Measurements from ENCODE around the gene PCIF1.
"Not testable (repeated sequence)": the region's sequence is repeated elsewhere in the genome, so short reads cannot be mapped to it uniquely, and the experiment has no call there.

Gene PCIF1

DNA sequence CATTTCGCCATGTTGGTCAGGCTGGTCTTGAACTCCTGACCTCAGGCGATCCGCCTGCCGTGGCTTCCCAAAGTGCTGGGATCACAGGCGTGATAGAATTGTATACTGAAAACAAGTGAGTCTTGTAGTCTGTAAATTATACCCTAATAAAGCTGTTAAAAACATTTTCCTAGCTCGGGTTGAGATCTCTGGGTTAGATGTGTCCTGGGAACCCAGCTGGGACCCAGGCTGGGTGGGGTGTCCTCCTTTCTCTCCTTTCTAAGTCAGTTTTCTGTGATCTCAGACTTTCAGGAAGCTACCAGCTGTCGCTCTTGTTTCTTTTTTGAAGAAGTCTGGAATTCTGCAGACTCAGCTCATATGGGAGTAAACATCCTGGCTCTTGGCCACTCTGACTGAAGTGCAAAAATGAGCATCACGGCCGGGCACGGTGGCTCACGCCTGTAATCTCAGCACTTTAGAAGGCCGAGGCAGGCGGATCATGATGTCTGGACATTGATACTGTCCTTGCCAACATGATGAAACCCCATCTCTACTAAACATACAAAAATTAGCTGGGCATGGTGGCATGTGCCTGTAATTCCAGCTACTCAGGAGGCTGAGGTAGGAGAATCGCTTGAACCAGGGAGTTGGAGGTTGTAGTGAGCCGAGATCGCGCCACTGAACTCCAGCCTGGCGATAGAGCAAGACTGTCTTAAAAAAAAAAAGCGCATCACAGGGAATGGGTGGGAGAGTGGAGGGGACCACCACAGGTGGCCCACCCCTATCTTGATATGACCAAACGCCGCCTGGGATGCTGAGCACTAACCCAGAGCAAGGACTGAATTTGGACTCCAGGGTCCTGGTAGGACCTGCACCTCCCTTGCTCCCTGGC is 9.9 kb upstream of the PCIF1 start:
- no peak for DNase-seq (ENCODE audit: low read depth)

DNA sequence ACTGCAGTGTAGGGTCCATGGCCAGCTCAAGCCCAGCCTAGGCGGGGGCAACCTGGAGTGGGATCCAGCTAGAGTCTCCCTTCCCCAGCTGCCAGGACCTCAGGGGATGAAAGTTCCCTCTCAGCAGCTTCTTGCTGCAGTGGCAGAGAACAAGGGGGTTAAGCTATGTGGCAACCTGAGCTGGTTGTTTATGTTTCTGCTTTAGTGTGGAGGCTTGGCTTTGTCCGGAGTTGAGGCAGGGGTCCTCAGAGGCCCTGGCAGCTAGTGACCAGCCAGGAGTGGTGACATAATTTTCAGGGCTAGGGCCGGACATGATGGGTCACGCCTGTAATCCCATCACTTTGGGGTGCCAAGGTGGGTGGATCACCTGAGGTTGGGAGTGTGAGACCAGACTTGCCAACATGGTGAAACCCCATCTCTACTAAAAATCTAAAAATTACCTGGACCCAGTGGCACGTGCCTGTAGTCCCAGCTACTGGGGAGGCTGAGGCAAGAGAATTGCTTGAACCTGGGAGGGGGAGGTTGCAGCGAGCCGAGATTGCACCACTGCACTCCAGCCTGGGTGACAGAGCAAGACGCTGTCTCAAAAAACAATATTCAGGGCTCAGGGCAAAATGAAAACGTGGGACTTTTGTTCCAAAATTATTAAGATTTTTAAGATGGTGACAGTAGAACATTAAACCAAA is 8.5 kb upstream of the PCIF1 start:
- no peak for DNase-seq (ENCODE audit: low read depth)

DNA sequence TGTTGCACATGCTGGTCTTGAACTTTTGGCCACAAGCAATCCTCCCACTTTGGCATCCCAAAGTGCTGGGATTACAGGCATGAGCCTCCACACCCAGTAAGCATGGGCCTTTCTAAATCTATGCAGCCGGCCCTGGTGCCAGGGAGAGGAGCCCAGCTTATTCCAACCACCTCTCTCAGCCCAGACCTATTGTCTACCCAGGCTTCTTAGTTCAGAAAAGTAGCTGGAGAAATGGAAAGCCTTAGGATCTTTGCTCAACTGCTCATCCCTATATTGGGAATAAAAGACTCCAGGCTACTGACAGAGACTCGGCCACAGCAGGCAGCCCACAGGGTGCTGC is 7.8 kb upstream of the PCIF1 start:
- DNase-seq (ENCODE audit: low read depth), result no peak

DNA sequence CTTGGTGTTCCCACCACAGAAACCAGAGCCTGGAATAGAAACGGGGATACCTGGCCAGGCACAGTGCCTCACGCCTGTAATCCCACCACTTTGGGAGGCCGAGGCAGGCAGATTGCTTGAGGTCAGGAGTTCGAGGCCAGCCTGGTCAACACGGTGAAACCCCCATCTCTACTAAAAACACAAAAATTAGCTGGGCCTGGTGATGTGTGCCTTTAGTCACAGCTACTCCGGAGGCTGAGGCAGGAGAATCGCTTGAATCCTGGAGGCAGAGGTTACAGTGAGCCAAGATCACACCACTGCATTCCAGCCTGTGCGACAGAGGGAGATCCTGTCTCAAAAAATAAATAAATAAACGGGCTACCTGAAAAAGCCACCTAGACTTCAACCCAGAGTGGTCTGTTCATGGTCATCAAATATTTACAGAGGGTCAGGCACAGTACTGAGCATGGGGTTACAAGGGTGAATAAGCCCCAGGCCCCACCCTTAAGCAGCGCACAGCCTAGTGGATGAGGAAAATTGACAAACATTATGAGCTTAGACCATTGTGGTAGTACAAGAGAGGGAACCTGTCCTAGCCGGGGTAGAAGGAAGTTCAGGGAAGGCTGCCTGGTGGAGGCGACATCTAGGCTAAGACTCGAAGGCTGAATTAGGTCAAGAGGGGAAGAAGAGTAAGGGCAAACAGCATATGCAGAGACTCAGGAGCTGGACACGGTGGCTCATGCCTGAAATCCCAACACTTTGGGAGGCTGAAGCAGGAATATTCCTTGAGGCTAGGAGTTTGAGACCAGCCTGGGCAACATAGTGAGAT is 7.2 kb upstream of the PCIF1 start:
- no peak for DNase-seq (ENCODE audit: low read depth)

DNA sequence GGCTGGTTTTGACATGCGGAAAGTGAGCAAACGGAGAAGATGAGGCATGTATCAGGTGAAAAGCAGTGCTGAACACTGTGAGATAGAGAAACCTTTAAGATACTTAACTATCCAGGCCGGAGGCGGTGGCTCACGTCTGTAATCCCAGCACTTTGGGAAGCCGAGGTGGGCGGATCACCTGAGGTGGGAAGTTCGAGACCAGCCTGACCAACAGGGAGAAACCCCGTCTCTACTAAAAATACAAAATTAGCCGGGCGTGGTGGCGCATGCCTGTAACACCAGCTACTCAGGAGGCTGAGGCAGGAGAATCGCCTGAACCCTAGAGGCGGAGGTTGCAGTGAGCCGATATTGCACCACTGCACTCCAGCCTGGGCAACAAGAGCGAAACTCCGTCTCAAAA is 2.8 kb upstream of the PCIF1 start:
- not testable (repeated sequence) for DNase-seq (ENCODE audit: low read depth)

DNA sequence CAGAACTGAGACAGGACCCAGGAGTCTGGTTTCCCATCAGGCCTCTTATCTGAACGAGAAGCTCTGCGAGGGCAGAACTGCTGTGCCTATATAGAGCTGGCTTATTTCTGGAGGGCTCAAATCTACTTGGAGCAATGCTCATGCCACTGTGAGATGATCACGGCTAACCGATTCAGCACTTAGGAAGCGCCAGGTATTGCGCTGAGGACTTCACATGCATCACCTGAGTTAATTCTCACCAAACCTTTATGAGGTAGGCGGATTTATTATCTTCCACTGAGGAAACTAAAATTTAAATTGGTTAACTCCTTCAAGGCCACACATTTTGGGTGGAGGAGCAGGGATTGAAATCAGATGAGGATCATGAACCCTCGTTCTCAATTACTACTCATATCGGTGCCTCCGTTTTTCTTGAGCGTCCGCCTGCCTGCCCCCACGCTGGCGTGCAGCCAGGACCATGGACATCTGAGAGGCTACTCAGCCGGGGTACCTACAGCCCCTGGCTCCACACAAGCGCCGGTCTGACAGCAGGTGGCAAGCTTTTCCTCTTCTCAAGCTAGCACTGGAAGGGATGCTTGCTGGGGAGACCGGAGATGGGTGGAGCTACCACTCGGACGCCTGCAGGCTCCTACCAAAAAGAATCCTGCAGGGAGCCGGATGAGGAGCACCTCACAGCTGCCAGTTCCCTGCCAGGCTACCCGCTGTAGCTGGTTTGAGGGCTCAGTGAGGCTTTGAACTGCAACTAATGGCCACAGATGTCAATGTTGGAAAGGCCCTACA is 1.0 kb upstream of the PCIF1 start:
- peak; percentile 61 for DNase-seq (ENCODE audit: low read depth)

DNA sequence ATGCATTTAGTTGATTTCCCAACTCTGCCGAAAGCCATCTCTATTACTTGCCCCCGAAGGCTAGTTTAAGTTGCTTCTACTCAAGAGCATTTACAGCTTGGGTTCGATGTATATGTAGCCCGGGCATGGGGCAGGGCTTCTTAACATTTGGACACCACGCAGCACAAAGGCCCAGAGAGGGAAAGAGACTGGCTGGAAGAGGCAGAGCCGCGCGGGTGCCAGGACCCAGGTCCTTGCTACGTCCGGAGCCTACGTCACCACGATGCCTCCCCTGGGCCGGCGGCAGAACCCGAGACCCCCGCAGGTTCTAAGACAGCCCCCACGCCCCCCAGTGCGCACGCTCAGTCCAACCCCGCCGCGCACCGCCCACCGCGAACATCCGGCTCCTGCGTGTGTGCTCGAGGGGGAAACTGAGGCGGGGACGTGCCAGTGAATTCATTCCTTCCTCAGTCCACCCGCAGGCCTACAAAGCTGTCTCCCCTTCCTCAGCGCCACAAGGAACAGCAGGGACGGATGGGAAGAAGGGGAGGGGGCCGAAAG is 367 bp upstream of the PCIF1 start:
- no peak for DNase-seq (ENCODE audit: low read depth)

DNA sequence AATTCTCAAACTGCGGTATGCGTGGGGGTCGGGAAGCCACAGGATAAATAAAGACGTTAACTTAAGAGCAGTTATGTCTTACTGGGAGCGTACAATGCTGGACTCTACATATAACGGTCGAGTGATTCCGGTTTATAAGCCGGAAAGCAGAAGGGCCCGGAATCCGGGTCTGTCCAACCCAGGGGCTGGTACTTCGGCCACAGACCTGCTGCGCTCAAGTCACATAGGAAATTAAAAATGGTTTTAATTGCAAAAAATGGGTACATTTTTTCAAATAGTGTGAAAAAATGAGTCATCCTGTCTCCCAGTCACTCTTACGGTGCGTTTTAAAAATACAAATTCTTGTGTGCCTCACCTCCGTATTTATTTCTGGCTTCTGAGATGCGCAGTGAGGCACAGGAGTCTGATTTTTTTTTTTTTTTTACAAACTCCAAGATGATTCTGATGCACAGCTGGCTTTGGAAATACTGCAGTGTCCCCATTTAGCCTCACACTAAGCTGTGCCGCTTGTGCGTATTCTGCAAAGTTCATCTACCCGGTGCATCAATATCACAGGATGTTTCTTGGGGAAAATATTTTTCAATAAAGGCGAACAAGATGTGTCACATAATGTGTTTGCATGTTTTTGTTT is 1.0 kb downstream of the PCIF1 start:
- no peak for DNase-seq (ENCODE audit: low read depth)

DNA sequence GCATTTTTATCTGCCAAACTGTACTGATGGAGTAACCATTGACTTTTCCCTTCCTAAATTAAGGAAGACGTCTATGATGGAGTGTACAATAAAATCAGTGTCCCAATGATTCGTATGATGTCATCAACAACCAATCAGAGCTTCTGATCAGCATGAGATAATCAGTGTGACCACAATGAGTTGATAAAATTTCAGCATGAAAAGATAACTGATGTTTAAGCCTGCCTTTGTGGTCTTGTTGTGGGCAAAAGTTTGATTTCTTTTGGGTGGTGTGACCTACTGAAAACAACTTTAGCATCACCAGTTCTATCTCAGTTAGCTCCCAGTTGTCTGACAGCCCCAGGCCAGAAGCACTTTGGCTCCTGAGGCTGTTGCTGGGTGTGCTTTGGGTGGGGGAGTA is 3.3 kb downstream of the PCIF1 start:
- no peak for DNase-seq (ENCODE audit: low read depth)

DNA sequence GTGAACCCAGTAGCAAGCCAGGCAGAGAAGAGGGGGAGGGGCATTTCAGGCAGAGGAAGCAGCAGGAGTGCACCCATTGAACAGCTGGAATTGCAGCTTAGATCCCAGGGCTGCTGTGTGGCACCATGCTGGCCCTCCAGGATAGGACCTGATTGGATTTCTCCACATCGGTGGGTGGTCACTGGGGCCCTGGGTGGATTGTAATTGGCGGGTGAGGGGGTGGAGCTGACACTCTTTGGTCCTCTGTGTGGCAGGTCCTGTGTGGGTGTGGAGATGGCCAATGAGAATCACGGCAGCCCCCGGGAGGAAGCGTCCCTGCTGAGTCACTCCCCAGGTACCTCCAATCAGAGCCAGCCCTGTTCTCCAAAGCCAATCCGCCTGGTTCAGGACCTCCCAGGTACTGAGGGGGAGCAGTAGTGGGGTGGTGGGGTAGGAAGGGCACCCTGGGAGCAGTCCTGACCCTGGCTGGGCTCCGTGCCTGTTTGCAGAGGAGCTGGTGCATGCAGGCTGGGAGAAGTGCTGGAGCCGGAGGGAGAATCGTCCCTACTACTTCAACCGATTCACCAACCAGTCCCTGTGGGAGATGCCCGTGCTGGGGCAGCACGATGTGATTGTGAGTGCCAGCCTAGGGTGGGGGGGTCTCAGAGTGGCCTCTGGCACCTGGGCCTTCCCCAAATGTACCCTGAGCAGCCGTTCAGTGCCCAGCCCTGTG is 4.4 kb downstream of the PCIF1 start:
- no peak for DNase-seq (ENCODE audit: low read depth)

DNA sequence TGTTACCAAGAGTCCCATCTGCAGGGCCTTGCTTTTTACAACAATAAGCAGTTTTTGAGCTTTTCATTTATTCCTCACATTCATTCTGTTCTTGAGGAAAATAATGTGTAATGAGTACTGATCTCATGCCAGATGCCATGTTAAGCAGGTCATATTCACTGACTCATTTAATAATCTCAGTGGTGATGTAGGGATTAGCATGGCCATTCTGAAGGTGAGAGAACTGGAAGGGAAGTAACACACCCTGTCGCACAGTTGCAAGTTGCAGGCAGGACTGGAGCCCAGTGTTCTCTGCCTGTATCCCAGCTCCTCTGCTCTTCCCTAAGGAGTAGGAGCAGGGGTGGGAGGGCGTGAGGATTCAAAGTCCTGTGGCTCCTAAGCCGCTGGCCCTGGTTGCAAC is 5.6 kb downstream of the PCIF1 start:
- no peak for DNase-seq (ENCODE audit: low read depth)

DNA sequence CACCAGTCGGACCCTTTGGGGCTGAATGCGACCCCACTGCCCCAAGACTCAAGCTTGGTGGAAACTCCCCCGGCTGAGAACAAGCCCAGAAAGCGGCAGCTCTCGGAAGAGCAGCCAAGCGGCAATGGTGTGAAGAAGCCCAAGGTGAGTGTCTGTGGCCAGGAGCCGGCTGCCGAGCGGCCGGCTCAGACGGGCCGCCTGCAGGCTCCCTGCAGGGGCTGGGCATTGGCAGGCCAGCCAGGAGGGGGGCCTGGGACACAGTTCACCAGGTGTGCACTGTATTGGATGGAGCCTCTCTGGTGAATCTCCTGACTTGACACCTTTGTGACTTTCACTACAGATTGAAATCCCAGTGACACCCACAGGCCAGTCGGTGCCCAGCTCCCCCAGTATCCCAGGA is 6.0 kb downstream of the PCIF1 start:
- no peak for DNase-seq (ENCODE audit: low read depth)

DNA sequence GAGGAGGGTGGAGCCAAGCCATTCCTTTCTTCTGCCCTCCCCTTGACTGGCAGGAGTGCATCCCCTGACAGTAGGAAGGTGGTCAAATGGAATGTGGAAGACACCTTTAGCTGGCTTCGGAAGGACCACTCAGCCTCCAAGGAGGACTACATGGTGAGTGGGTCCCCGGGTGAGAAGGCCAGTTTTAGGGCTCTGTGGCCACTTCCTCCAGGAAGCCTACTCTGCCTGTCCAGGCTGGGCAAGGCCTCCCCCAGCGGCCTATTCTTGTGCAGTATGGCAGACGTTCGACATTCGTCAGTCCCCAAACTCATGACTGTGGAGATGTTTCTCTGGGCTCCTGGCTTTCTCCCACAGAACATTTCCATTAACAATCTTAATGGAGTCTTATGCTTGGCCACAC is 9.1 kb downstream of the PCIF1 start:
- no peak for DNase-seq (ENCODE audit: low read depth)

DNA sequence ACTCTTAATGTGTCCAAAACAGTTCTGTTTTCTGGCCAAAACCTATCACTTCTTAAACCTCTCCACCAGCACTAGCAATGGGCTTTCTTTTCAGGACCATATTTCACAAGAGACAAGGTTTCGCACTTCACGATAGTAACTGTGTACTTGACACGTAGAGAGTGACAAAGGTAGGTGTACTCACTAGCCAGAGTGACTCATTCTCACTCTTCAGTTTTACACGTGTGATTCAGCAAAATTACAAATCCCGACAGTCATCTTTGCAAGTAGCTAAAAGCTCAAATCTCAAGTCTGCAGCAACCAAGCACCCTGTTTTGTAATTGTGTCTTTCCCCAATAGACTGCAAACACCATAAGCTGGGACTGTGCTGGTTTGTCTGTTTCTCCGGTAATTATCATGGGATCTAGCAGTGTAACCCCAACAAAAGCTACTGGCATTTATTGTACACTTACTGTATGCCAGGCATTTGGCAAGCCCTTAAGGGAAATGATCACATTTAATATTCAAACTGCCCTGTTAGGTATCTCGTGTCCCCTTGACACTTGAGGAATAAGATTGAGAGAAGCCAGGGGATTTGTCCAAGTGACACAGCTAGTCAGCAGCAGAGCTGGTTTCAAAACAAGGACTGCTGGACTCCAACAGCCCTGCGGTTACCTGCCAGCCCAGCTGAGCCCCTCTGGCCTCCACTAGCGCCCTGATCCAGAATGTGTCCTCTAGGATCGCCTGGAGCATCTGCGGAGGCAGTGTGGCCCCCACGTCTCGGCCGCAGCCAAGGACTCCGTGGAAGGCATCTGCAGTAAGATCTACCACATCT is 9.9 kb downstream of the PCIF1 start:
- DNase-seq (ENCODE audit: low read depth), result no peak

DNA sequence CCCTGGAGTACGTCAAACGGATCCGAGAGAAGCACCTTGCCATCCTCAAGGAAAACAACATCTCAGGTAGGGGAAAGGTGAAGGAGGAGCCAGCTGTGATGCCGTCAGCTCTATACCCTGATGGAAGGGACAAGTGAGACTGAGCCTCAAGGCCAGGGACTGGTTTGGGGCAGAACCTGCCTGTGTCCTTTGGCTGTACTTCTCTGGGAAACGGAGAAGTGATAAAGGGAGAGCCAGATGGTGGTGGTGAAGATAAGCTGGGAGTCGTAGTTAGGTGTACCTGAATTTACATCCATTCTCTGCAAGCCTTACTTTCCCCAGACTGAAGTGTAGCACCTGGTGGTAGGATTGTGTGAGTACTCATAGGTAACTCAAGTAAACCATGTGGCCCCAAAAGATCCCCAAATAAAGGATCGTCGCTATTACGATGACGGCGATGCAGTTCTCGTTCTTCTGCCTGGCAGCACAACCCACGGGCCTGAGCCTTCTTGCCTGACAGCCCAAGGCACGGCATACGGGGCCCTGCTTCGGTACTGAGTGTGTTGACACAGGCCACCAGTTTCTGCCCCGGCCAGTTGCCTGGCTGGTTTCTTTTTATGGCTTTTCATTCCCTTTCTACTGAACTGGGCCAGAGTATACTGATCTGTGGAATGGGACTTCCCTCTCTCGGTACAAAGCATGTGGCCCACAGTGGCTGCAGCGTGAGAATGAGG is 10.6 kb downstream of the PCIF1 start:
- DNase-seq (ENCODE audit: low read depth), result no peak

DNA sequence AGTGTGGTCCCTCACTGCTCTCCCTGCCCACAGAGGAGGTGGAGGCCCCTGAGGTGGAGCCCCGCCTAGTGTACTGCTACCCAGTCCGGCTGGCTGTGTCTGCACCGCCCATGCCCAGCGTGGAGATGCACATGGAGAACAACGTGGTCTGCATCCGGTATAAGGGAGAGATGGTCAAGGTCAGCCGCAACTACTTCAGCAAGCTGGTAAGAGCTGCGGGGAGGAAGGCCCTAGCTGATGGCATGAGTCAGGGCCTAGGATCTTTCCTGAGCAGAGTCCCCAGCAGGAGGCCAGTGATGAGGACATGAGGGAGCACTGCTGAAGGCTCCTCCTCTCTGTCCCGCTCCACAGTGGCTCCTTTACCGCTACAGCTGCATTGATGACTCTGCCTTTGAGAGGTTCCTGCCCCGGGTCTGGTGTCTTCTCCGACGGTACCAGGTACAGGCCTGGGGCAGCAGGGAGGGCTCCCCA is 11.2 kb downstream of the PCIF1 start:
- no peak for DNase-seq (ENCODE audit: low read depth)

DNA sequence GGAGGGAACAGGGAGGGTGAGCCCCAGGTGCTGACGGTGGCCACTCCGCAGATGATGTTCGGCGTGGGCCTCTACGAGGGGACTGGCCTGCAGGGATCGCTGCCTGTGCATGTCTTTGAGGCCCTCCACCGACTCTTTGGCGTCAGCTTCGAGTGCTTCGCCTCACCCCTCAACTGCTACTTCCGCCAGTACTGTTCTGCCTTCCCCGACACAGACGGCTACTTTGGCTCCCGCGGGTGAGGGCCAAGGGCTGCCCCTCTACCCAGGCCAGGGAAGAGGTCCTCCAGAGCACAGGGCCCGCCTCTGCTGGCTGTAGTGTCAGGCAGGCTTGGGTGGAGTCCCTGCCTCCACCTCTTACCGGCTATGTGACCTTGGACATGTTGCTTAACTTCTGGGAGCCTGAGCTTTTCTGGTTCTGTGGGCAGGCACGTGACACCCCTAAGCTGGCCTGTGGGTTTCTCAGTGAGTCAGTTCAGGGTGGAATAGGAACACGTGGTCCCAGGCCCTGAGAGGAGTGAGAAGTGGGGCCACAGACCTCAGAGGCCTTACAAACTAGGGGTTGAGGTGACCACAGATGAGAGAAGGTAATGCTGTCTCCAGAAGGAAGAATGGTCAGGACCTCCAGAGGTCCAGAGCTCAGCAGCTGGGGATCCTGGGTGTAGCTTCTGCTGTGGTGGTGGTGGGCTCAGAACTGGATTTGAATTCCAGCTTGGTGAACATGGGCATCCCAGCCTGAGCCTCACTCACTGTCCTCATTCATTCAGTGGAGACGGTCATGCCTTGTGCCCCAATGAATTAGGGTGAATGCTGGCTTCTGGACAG is 11.9 kb downstream of the PCIF1 start:
- DNase-seq (ENCODE audit: low read depth), result no peak
